ENCODE data around the gene NAA11. TPM values are rescaled to one million over a fixed set of nuclear protein-coding genes. Genes with fewer than 3 reads are reported as not detected.

The NAA11 gene
- total and polyA plus RNA-seq, 2 experiments from 2014 or later: not detected

- no peak for TF ChIP-seq CTCF (IDR thresholded peaks at IDR 0.05; ENCODE audit: low read depth, low read length)
- Histone ChIP-seq H3K36me3 (no peaks in the 10 kb centered on the region), H3K4me1 (ENCODE audit: low read depth) (no peaks in the 10 kb centered on the region), H3K4me3 (no peak overlapping the region), H3K9me3 (ENCODE audit: low read depth) (no peaks in the 10 kb centered on the region), H3K27me3 (no peaks in the 10 kb centered on the region), H3K27ac (no peak overlapping the region)
- DNase-seq (ENCODE audit: low read depth in 1 of 2, low spot score in 1 of 2): no peak
Observed at GRCh38 chr4:79362626-79363025, 36.8 kb upstream of the NAA11 start.

- no peak overlapping the region for H3K4me3 ChIP-seq
- DNase-seq (ENCODE audit: low read depth in 1 of 2, low spot score in 1 of 2): no peak
- no peaks in the 10 kb centered on the region for H3K9me3 ChIP-seq (ENCODE audit: low read depth)
- H3K27ac ChIP-seq: no peak overlapping the region
- H3K27me3 ChIP-seq: no peaks in the 10 kb centered on the region
- no peaks in the 10 kb centered on the region for H3K36me3 ChIP-seq
- TF ChIP-seq CTCF (IDR thresholded peaks at IDR 0.05; ENCODE audit: low read depth, low read length): no peak
- H3K4me1 ChIP-seq (ENCODE audit: low read depth): no peaks in the 10 kb centered on the region
Observed at GRCh38 chr4:79360006-79360405, 34.1 kb upstream of the NAA11 start.

- Histone ChIP-seq H3K27ac (no peak overlapping the region), H3K4me1 (ENCODE audit: low read depth) (no peaks in the 10 kb centered on the region), H3K4me3 (no peak overlapping the region), H3K36me3 (no peaks in the 10 kb centered on the region), H3K27me3 (no peaks in the 10 kb centered on the region), H3K9me3 (ENCODE audit: low read depth) (no peaks in the 10 kb centered on the region)
- DNase-seq (ENCODE audit: low read depth in 1 of 2, low spot score in 1 of 2): no peak
- no peak for TF ChIP-seq CTCF (IDR thresholded peaks at IDR 0.05; ENCODE audit: low read depth, low read length)
Observed at GRCh38 chr4:79358438-79358837, 32.6 kb upstream of the NAA11 start.

GRCh38 chr4:79357365-79357764 is 31.5 kb upstream of the NAA11 start:
- no peak for DNase-seq (ENCODE audit: low read depth in 1 of 2, low spot score in 1 of 2)
- no peak for TF ChIP-seq CTCF (IDR thresholded peaks at IDR 0.05; ENCODE audit: low read depth, low read length)
- Histone ChIP-seq H3K9me3 (ENCODE audit: low read depth) (no peaks in the 10 kb centered on the region), H3K27me3 (no peaks in the 10 kb centered on the region), H3K36me3 (no peaks in the 10 kb centered on the region), H3K27ac (no peak overlapping the region), H3K4me1 (ENCODE audit: low read depth) (no peaks in the 10 kb centered on the region), H3K4me3 (no peak overlapping the region)

GRCh38 chr4:79353075-79353474 is 27.2 kb upstream of the NAA11 start:
- H3K36me3 ChIP-seq: no peaks in the 10 kb centered on the region
- no peaks in the 10 kb centered on the region for H3K27me3 ChIP-seq
- H3K4me1 ChIP-seq (ENCODE audit: low read depth): no peaks in the 10 kb centered on the region
- no peak for DNase-seq (ENCODE audit: low read depth in 1 of 2, low spot score in 1 of 2)
- no peak overlapping the region for H3K27ac ChIP-seq
- no peaks in the 10 kb centered on the region for H3K9me3 ChIP-seq (ENCODE audit: low read depth)
- H3K4me3 ChIP-seq: no peak overlapping the region
- no peak for TF ChIP-seq CTCF (IDR thresholded peaks at IDR 0.05; ENCODE audit: low read depth, low read length)

- H3K4me3 ChIP-seq: no peak overlapping the region
- H3K27me3 ChIP-seq: no peaks in the 10 kb centered on the region
- no peak for DNase-seq (ENCODE audit: low read depth in 1 of 2, low spot score in 1 of 2)
- H3K27ac ChIP-seq: no peak overlapping the region
- H3K9me3 ChIP-seq (ENCODE audit: low read depth): no peaks in the 10 kb centered on the region
- no peak for TF ChIP-seq CTCF (IDR thresholded peaks at IDR 0.05; ENCODE audit: low read depth, low read length)
- no peaks in the 10 kb centered on the region for H3K36me3 ChIP-seq
- no peaks in the 10 kb centered on the region for H3K4me1 ChIP-seq (ENCODE audit: low read depth)
Observed at GRCh38 chr4:79348405-79348804, 22.5 kb upstream of the NAA11 start.

All from cardiac muscle cell (in vitro differentiated cells and primary cell).